Skeletal muscle satellite cell (primary cell): ENCODE data around the gene DEFB128.

Experiments used
- H3K27me3 ChIP-seq: 2 replicates; pipeline ENCODE4 v1.7.0; 2013; ENCODE audit warnings: low read length; ENCODE audit not compliant: control insufficient read depth, insufficient read depth
- H3K36me3 ChIP-seq: 2 replicates; pipeline ENCODE4 v1.7.0; 2013; ENCODE audit warnings: mild to moderate bottlenecking, control low read depth, low read length; ENCODE audit not compliant: insufficient read depth
- H3K4me1 ChIP-seq: 2 replicates; pipeline ENCODE4 v1.7.0; 2013; ENCODE audit warnings: low read length; ENCODE audit not compliant: control insufficient read depth, insufficient read depth
- H3K4me2 ChIP-seq: 2 replicates; pipeline ENCODE4 v1.7.0; 2013; ENCODE audit warnings: mild to moderate bottlenecking, low read length
- H3K4me3 ChIP-seq: 2 replicates; pipeline ENCODE4 v1.7.0; 2013; ENCODE audit warnings: low read length
- H3K9ac ChIP-seq: 2 replicates; pipeline ENCODE4 v1.7.0; 2013; ENCODE audit warnings: mild to moderate bottlenecking, low read depth, low read length, moderate library complexity
- H3K9me3 ChIP-seq: replicated peaks from 2 replicates; pipeline ENCODE4 v1.7.0; 2013; ENCODE audit warnings: mild to moderate bottlenecking, control low read depth, low read length

The DEFB128 gene

GRCh38 chr20:145877-146276 lies 43.6 kb downstream of the DEFB128 start:
- H3K9ac ChIP-seq, result no peak overlapping the region
- no peaks in the 10 kb centered on the region for H3K4me1 ChIP-seq
- no peaks in the 10 kb centered on the region for H3K9me3 ChIP-seq
- H3K4me2 ChIP-seq, result no peak overlapping the region
- H3K36me3 ChIP-seq, result no peaks in the 10 kb centered on the region
- H3K4me3 ChIP-seq, result no peak overlapping the region
- H3K27me3 ChIP-seq, result peaks cover 39% of the 10 kb centered on the region

- no peak within 1 kb of the TSS for H3K4me2 ChIP-seq
- peaks cover 35% of the 10 kb centered on the region for H3K27me3 ChIP-seq
- no peak within 1 kb of the TSS for H3K4me3 ChIP-seq
- no peaks in the 10 kb centered on the region for H3K9me3 ChIP-seq
- H3K9ac ChIP-seq, result no peak within 1 kb of the TSS
- H3K36me3 ChIP-seq, result no peaks in the 10 kb centered on the region
- no peaks in the 10 kb centered on the region for H3K4me1 ChIP-seq
These were observed 47.2 kb downstream of the DEFB128 start, which contains the start of gene DEFB126 for GRCh38 chr20:142290-142689. TSS of gene DEFB126 (plus strand) at chr20:142590. CDS start at chr20:142629, 39 bp downstream.
